Subcutaneous abdominal adipose tissue (tissue), 5 donors: ENCODE data around the gene LRRC51.

Source experiments
- H3K27ac ChIP-seq: one replicate; pipeline ENCODE4 v1.7.0; 2013; ENCODE audit warnings: low read depth, mild to moderate bottlenecking, inconsistent platforms, low read length, moderate library complexity
- H3K27me3 ChIP-seq, 5 donors: one replicate each; pipeline ENCODE4 v1.7.0; 2013; ENCODE audit warnings: low read length in 5 of 5, inconsistent platforms in 1 of 5; ENCODE audit not compliant: control insufficient read depth in 5 of 5, insufficient read depth in 4 of 5
- H3K36me3 ChIP-seq, 5 donors: one replicate each; pipeline ENCODE4 v1.7.0; 2013; ENCODE audit warnings: low read length in 5 of 5; ENCODE audit not compliant: control insufficient read depth in 5 of 5, insufficient read depth in 5 of 5
- H3K4me1 ChIP-seq, 5 donors: one replicate each; pipeline ENCODE4 v1.7.0; 2013; ENCODE audit warnings: low read length in 5 of 5, mild to moderate bottlenecking in 3 of 5, moderate library complexity in 1 of 5; ENCODE audit not compliant: control insufficient read depth in 5 of 5, insufficient read depth in 5 of 5
- H3K4me3 ChIP-seq, 5 donors: one replicate each; pipeline ENCODE4 v1.7.0; 2013; ENCODE audit warnings: low read length in 5 of 5, low read depth in 1 of 5
- H3K9ac ChIP-seq, 5 donors: one replicate each; pipeline ENCODE4 v1.7.0; 2013; ENCODE audit warnings: low read length in 5 of 5, mild to moderate bottlenecking in 4 of 5, moderate library complexity in 3 of 5
- H3K9me3 ChIP-seq, 5 donors: one replicate each; pipeline ENCODE4 v1.7.0; 2013; ENCODE audit warnings: low read length in 5 of 5; ENCODE audit not compliant: control insufficient read depth in 5 of 5
- donor health status: healthy.
- donor health status: healthy.
- donor health status: healthy.
- donor health status: healthy.
- donor health status: healthy.

The LRRC51 gene

DNA sequence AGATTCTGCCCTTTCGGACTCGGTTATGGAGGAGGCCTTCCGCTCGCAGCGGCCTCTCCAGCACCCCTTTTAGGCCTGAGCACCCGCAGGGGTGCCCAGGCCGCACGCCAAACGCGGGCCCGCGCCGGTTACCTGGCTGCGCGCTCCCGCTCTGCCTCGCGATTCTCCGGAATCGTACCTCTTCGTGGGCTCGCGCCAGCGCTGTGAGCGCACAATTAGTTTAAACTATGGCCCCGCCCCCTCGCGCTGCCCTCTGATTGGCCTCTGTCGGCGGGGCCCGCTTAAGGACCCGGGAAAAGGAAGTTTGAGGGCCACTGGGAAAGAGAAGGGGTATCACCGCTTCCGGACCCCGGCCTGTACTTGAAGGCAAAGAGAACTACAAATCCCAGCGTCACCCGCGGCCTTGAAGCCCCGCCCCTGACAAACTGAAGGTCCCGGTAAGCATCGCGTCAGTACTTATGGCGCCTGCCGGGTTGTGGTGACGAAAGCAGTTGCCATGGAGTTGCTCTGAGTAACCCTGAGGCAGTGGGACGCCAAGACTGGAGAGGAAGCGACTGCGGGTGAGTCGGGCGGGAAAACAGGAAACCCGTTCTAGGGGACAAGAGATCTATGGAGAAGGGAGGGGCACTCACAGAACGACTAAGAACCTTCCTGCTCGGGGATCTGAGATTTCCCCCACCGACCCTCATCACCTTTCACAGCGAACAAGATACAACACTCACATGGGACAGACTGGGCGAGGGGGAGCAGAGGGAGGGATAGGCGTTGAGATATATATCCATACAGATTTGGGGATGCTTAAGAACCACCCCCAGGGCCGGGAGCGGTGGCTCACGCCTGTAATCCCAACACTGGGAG lies at the start of gene LRRC51, which contains the start of gene NUMA1:
TSS of gene LRRC51 (plus strand) at position 525 of the 858 bp plus-strand sequence. CDS start 8,234 bp downstream, outside the sequence.
TSS of gene NUMA1 (minus strand) at position 217 of the 858 bp plus-strand sequence. CDS start 44,599 bp downstream, outside the sequence.
- Histone ChIP-seq H3K4me3 (peak within 1 kb of the TSS; percentile 74 to 88 (median 82)), H3K4me1 (peaks cover 0 to 27% (median 19%) of the 10 kb centered on the region in 5 donors), H3K36me3 (peaks cover 0 to 2% (median 0%) of the 10 kb centered on the region in 5 donors), H3K27me3 (no peaks in the 10 kb centered on the region), H3K27ac (peak within 1 kb of the TSS; percentile 92), H3K9me3 (no peaks in the 10 kb centered on the region), H3K9ac (peak within 1 kb of the TSS; percentile 50 to 93 (median 89))

GRCh38 chr11:72036687-72037086 lies 44.0 kb upstream of the LRRC51 start:
- H3K9me3 ChIP-seq, result no peaks in the 10 kb centered on the region
- H3K9ac ChIP-seq, result peak overlapping the region in 2 of 5 donors; percentile 38 to 53
- peaks cover 5 to 29% (median 23%) of the 10 kb centered on the region in 5 donors for H3K36me3 ChIP-seq
- H3K4me3 ChIP-seq, result no peak overlapping the region
- H3K4me1 ChIP-seq, result peaks cover 22 to 66% (median 64%) of the 10 kb centered on the region in 5 donors
- peak overlapping the region; percentile 37 for H3K27ac ChIP-seq
- no peaks in the 10 kb centered on the region for H3K27me3 ChIP-seq

GRCh38 chr11:72037554-72038311 lies 42.9 kb upstream of the LRRC51 start:
- H3K9ac ChIP-seq, result peak overlapping the region; percentile 64 to 91 (median 82)

GRCh38 chr11:72038491-72038890 lies 42.2 kb upstream of the LRRC51 start:
- peaks cover 2 to 22% (median 17%) of the 10 kb centered on the region in 5 donors for H3K36me3 ChIP-seq
- H3K27me3 ChIP-seq, result no peaks in the 10 kb centered on the region
- H3K4me1 ChIP-seq, result peaks cover 24 to 71% (median 64%) of the 10 kb centered on the region in 5 donors
- H3K9me3 ChIP-seq, result no peaks in the 10 kb centered on the region
- peak overlapping the region; percentile 64 to 91 (median 82) for H3K9ac ChIP-seq
- H3K4me3 ChIP-seq, result peak overlapping the region; percentile 74 to 92 (median 87)
- peak overlapping the region; percentile 99 for H3K27ac ChIP-seq

More at GRCh38 chr11:72037554-72038311, 42.9 kb upstream of the LRRC51 start:
- peak overlapping the region in 4 of 5 donors; percentile 82 to 92 (median 88) for H3K4me3 ChIP-seq
- peak overlapping the region; percentile 99 for H3K27ac ChIP-seq
- H3K36me3 ChIP-seq, result peaks cover 2 to 27% (median 23%) of the 10 kb centered on the region in 5 donors
- H3K27me3 ChIP-seq, result no peaks in the 10 kb centered on the region
- no peaks in the 10 kb centered on the region for H3K9me3 ChIP-seq
- peaks cover 24 to 71% (median 66%) of the 10 kb centered on the region in 5 donors for H3K4me1 ChIP-seq

- H3K27ac ChIP-seq, result peak overlapping the region; percentile 99
- peak overlapping the region; percentile 82 to 91 (median 85) for H3K9ac ChIP-seq
- H3K36me3 ChIP-seq, result peaks cover 0 to 15% (median 11%) of the 10 kb centered on the region in 5 donors
- H3K9me3 ChIP-seq, result no peaks in the 10 kb centered on the region
- peaks cover 24 to 76% (median 66%) of the 10 kb centered on the region in 5 donors for H3K4me1 ChIP-seq
- no peaks in the 10 kb centered on the region for H3K27me3 ChIP-seq
- peak overlapping the region; percentile 74 to 92 (median 87) for H3K4me3 ChIP-seq
These were observed 41.4 kb upstream of the LRRC51 start for GRCh38 chr11:72039031-72039855.

GRCh38 chr11:72039856-72040401 lies 40.7 kb upstream of the LRRC51 start:
- peaks cover 24 to 82% (median 67%) of the 10 kb centered on the region in 5 donors for H3K4me1 ChIP-seq
- peak overlapping the region; percentile 82 to 91 (median 85) for H3K9ac ChIP-seq
- H3K36me3 ChIP-seq, result peaks cover 0 to 8% (median 6%) of the 10 kb centered on the region in 5 donors
- peak overlapping the region; percentile 99 for H3K27ac ChIP-seq
- no peaks in the 10 kb centered on the region for H3K27me3 ChIP-seq
- H3K9me3 ChIP-seq, result no peaks in the 10 kb centered on the region
- peak overlapping the region; percentile 74 to 92 (median 87) for H3K4me3 ChIP-seq

DNA sequence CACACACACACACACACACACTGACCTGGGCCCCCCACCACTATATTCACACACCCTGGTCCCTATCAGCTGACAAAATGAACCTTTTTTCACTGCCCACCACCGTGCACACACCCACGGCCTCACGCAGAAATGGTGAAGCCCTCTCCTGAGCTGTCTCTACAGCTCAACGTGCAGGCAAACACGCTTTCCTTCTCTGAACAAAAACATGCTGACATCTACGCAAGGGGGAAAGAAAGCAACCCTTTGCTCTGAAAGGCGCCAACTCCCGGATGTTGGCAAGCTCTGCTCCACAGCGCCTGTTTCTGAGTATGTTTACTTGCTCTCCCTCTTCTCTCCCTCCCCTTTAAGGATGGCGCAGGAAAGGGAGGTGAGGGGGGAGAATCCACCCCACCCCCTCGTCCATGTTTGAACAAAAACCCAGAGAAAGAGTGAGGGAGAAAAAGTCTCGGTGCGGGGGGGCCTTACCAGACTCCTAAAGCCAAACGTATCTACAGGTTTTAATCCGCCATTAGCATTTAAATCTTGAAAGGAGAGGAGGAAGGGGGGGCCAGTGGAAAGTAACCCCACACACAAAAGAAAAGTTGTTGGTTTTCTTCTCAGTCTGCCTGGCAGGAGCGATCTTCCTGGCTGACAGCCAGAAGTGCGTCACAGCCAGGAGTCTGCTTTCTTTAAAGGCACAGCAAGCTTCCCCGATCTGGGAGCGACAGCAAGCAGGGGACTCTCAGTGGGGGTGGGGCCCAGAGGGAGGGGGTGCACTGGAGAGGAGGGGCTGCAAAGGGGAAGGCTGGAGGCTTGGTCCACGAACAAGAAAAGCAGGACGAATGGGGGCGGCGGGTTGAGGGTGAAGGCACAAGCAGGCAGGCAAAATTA lies 39.9 kb upstream of the LRRC51 start:
- peak overlapping the region; percentile 74 to 92 (median 87) for H3K4me3 ChIP-seq
- H3K27ac ChIP-seq, result peak overlapping the region; percentile 99
- H3K27me3 ChIP-seq, result no peaks in the 10 kb centered on the region
- H3K9ac ChIP-seq, result peak overlapping the region; percentile 82 to 91 (median 85)
- H3K9me3 ChIP-seq, result no peaks in the 10 kb centered on the region
- peaks cover 0 to 3% (median under 1%) of the 10 kb centered on the region in 5 donors for H3K36me3 ChIP-seq
- H3K4me1 ChIP-seq, result peaks cover 26 to 87% (median 74%) of the 10 kb centered on the region in 5 donors

DNA sequence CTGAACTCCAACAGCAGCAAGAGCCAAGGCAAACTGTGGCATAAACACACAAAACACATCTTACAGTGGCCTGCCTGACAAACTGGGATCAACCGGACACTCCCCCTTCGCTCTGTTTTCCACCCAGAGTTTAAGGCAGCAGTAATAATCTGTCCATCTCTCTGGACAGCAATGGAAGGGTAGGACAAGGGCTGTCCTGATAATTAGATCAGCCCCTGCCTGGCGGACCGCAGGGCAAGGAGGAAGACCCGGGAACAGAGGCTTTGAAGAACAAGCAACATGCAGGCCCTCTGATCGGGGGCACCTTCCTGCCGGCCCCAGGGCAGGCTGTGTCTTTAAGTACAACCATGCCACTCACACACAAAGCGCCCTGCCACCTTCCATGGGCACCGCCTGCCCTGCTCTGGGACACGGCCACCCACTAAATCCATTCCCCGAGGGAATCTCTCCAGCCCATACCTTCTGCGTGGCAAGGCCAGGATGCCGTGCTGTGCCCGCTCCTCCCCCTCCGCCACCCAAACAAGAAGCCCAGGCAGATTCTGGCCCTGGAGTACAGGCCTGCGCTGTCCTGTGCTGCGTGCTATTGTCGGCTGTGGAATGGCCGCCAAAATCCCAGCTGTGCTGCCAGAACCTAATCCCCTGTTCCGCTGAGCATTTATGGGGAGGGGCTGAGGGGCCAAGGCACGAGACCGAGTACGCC lies 39.1 kb upstream of the LRRC51 start:
- H3K9ac ChIP-seq, result peak overlapping the region; percentile 57 to 91 (median 85)
- peak overlapping the region; percentile 74 to 92 (median 87) for H3K4me3 ChIP-seq
- H3K36me3 ChIP-seq, result no peaks in the 10 kb centered on the region
- peaks cover 27 to 87% (median 76%) of the 10 kb centered on the region in 5 donors for H3K4me1 ChIP-seq
- no peaks in the 10 kb centered on the region for H3K27me3 ChIP-seq
- H3K27ac ChIP-seq, result peak overlapping the region; percentile 99
- no peaks in the 10 kb centered on the region for H3K9me3 ChIP-seq
